ENCODE measurements around the gene TBC1D21. TPM values are rescaled to one million over a fixed set of nuclear protein-coding genes. Genes with fewer than 3 reads are reported as not detected.
A peak's percentile ranks its signal among the peaks of the same experiment; 100 is the strongest.

Gene TBC1D21
- total and polyA plus RNA-seq, 9 of the 15 experiments (the other 6 are each of a cell fraction or from before 2014, with no cell fraction given): not detected

GRCh38 chr15:73927476-73928240 lies 54.3 kb downstream of the TBC1D21 start:
- H3K27me3 ChIP-seq (ENCODE audit: control insufficient read depth in 2 of 2, insufficient read depth in 2 of 2, low read length in 2 of 2): peaks cover 6 to 53% of the 10 kb centered on the region in 2 experiments; a peak in 4 of 5 replicates
- H3K4me3 ChIP-seq: peak overlapping the region; percentile 25
- intact Hi-C loops (cut with micrococcal nuclease): no loop called here
- in situ Hi-C loops (cut with MboI): no loop called here
- H3K79me2 ChIP-seq (ENCODE audit: control insufficient read depth, insufficient read depth, low read length): no peaks in the 10 kb centered on the region
- no peak for FAIRE-seq
- ATAC-seq: peak; percentile 85
- H3K36me3 ChIP-seq (ENCODE audit: control insufficient read depth, insufficient read depth, low read length): no peaks in the 10 kb centered on the region
- peak overlapping the region; percentile 24; the same call in 1 of the 2 replicates for H2AFZ ChIP-seq (ENCODE audit: low read depth, low read length)
- no TSS peak for BruUV-seq (replicated peaks)
- 0 out of 2 replicates have a peak, but pooled peaks cover 3% of the 10 kb centered on the region for H4K20me1 ChIP-seq (replicated peaks; ENCODE audit: control insufficient read depth, insufficient read depth, low read length)
- DNase-seq (ENCODE audit: extremely low read depth in 1 of 4, low spot score in 3 of 4): peak; percentile 17 to 74 (median 64)
- 17% methylated on average over 5 of the region's 78 CpGs for WGBS (ENCODE audit: insufficient coverage, low coverage, missing lambda C conversion rate)
- H3K9me3 ChIP-seq (replicated peaks; ENCODE audit: control insufficient read depth, insufficient read depth, low read depth, low read length): no peaks in the 10 kb centered on the region
- H3K4me2 ChIP-seq (ENCODE audit: insufficient read depth, low read length): no peak overlapping the region
- H3K9ac ChIP-seq (ENCODE audit: insufficient read depth in 1 of 2, low read depth in 2 of 2, low read length in 2 of 2): no peak overlapping the region
- no peak overlapping the region for H3K27ac ChIP-seq (ENCODE audit: extremely low read depth, low read depth, low read length)
- H3K9me1 ChIP-seq (ENCODE audit: control insufficient read depth, insufficient read depth, low read length): no peaks in the 10 kb centered on the region
- POLR2A ChIA-PET: interaction anchor here (0.6 to 0.7 kb wide), 2 partner anchors 24 to 1177 kb away, joined by 3 read pairs; no protein-coding TSS in a partner anchor
- H3K4me1 ChIP-seq (replicated peaks in 1 of 2; ENCODE audit: control insufficient read depth in 2 of 2, insufficient read depth in 2 of 2, low read length in 2 of 2): peaks cover 3 to 26% of the 10 kb centered on the region in 2 experiments; a peak in 4 of 5 replicates
- CTCF ChIA-PET (ENCODE audit: low intra/inter-chr PET ratio): no interaction called here
- TF ChIP-seq ZBTB9 (CRISPR knock-in tag; IDR thresholded peaks at IDR 0.05) (no peak), HDAC1 (IDR thresholded peaks at IDR 0.05) (no peak), PRMT5 (CRISPR knock-in tag; IDR thresholded peaks at IDR 0.05) (no peak), DMBX1 (CRISPR knock-in tag; IDR thresholded peaks at IDR 0.05; ENCODE audit: borderline replicate concordance) (no peak), CTCF (IDR thresholded peaks at IDR 0.05 in 2 of 3, conservative IDR thresholded peaks at IDR 0.05 in 1 of 3; ENCODE audit: insufficient read depth in 2 of 3, low read depth in 1 of 3, low read length in 3 of 3) (peak; percentile 37 to 50 (median 41); a peak in 5 of 6 replicates), CREM (IDR thresholded peaks at IDR 0.05; ENCODE audit: low read depth) (no peak), MAFF (IDR thresholded peaks at IDR 0.05; ENCODE audit: low read length) (no peak), BCOR (IDR thresholded peaks at IDR 0.05) (no peak), IRF9 (tag; IDR thresholded peaks at IDR 0.05) (no peak), NR2C2 (CRISPR knock-in tag; IDR thresholded peaks at IDR 0.05) (no peak), NR2C2 (tag; IDR thresholded peaks at IDR 0.05) (no peak), CXXC5 (CRISPR knock-in tag; IDR thresholded peaks at IDR 0.05) (peak; percentile 49), ZBTB7A (IDR thresholded peaks at IDR 0.05; ENCODE audit: borderline replicate concordance, control insufficient read depth, low read depth, low read length) (peak; percentile 39; the same call in 1 of the 2 replicates), MAZ (CRISPR knock-in tag; conservative IDR thresholded peaks at IDR 0.05 in 1 of 2, IDR thresholded peaks at IDR 0.05 in 1 of 2) (0 out of 4 replicates have a peak, but pooled peaks of 1 of the 2 experiments have one; percentile 58), SP1 (CRISPR knock-in tag; IDR thresholded peaks at IDR 0.05) (no peak), IFI16 (CRISPR knock-in tag; IDR thresholded peaks at IDR 0.05) (no peak), JUNB (CRISPR knock-in tag; conservative IDR thresholded peaks at IDR 0.05) (no peak), RBM17 (IDR thresholded peaks at IDR 0.05; ENCODE audit: borderline replicate concordance, low read depth, low read length) (no peak)

Measured in K562 (cell line).